Right lobe of liver (tissue), 6 donors: Measurements from ENCODE around the gene FKBP5. TPM values are rescaled to one million over a fixed set of nuclear protein-coding genes. Genes with fewer than 3 reads are reported as not detected.
A peak's percentile ranks its signal among the peaks of the same experiment; 100 is the strongest.

Experiments used
- ATAC-seq, 4 donors: fragments of 200-7000 bp; cut with Tn5 transposase; one replicate each; pipeline ENCODE4 v1.9.1; 2020; ENCODE audit warnings: mild to moderate bottlenecking in 4 of 4, moderate library complexity in 4 of 4
- DNase-seq, 3 donors: peaks; one replicate each; pipeline ENCODE4 v3.0.0-alpha.2; 2020
- H3K27ac ChIP-seq, 3 donors: fragments of 200-600 bp; one replicate each; pipeline ENCODE4 v1.8.0; 2022
- H3K27me3 ChIP-seq, 2 donors: fragments of 200-600 bp; one replicate each; pipeline ENCODE4 v1.8.0; 2022
- H3K36me3 ChIP-seq, 4 donors: fragments of 200-600 bp; sonication (generic) in 1 of 4; one replicate each; pipeline versions ENCODE4 v1.5.1 to v1.8.0; 2017 to 2022; ENCODE audit warnings: control low read depth in 1 of 4
- H3K4me1 ChIP-seq, 4 donors: fragments of 200-600 bp; sonication (generic) in 1 of 4; one replicate each; pipeline versions ENCODE4 v1.5.1 to v1.8.0; 2017 to 2022; ENCODE audit warnings: control low read depth in 1 of 4
- H3K4me3 ChIP-seq, 3 donors: fragments of 200-600 bp; one replicate each; pipeline ENCODE4 v1.8.0; 2022
- H3K9me3 ChIP-seq, 4 donors: fragments of 200-600 bp; sonication (generic) in 1 of 4; one replicate each; pipeline versions ENCODE4 v1.5.1 to v1.8.0; 2017 to 2022; ENCODE audit warnings: control low read depth in 1 of 4
- POLR2A ChIP-seq: fragments of 450-650 bp; IDR thresholded peaks from one replicate; pipeline ENCODE4 v1.6.1; 2017; ENCODE audit warnings: antibody characterized with exemption, mild to moderate bottlenecking
- WGBS: methylation state at CpG from one replicate; pipeline ENCODE4 v1.1.6; 2018; ENCODE audit warnings: low coverage, low lambda C conversion rate; ENCODE audit not compliant: insufficient coverage; ENCODE audit errors: missing lambda C conversion rate; 5-methylcytosine and 5-hydroxymethylcytosine counted together
- intact Hi-C, 2 donors: fragments of 100-400 bp; cut with DNase I; formaldehyde crosslinking; loops; one replicate each; pipeline versions ENCODE4 v1.11.2 to v1.14.1; 2022
- total RNA-seq, 6 experiments: library from RNA; depleted of rRNA in 2 of 6; stranded (reverse); fragments of >200 nt in 2 of 6; fragmentation: NEBNext Ultra II Directional in 3 of 6; extraction: Animal tissue kit (Norgen Biotek cat#: 25700) in 3 of 6; gene quantifications; one replicate each; pipeline versions ENCODE4 v1.1.0 to v1.2.4, GENCODE V29; 2016 to 2023
- TF ChIP-seq, protein P1 (sequence below), 4 donors: fragments of 200-600 bp in 3 of 4; fragments of 450-650 bp in 1 of 4; IDR thresholded peaks; one replicate each; pipeline versions ENCODE4 v1.5.1 to v1.8.0; 2016 to 2022; ENCODE audit warnings: antibody characterized with exemption in 4 of 4, mild to moderate bottlenecking in 2 of 4
- donor health status: DM: no; HTN: yes; CAD: no.
- donor health status: DM: no; HTN: no; CAD: no.
- donor health status: DM: no; HTN: no; CAD: no.
- donor health status: DM: no; HTN: yes; CAD: no.
- donor health status: DM: no; HTN: yes; CAD: no.

FKBP5 gene
- total RNA-seq, 6 experiments from 2014 or later, result 36.1 to 387 (median 111) TPM

DNA sequence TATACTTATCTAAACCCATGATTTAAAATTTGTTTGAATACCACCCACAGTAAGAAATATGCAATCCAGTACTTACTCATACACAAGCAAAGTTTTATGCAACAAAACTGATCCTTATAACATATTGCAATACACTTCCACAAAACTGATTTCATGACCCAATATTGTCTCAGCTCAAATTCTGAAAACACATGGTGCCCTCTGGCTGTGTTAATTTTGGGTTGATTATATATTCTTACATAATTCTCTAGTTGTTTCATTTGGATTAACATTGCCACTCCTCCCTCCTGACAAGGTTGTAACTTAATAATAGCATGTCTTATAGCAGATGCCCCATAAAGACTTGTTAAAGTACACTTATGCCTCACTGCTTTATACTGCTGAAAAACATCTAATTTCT lies 103.1 kb downstream of the FKBP5 start:
- Histone ChIP-seq H3K36me3 (peaks cover 0 to 95% (median 43%) of the 10 kb centered on the region in 4 donors), H3K9me3 (no peaks in the 10 kb centered on the region), H3K27me3 (no peaks in the 10 kb centered on the region), H3K27ac (peak overlapping the region in 1 of 3 donors; percentile 16), H3K4me3 (no peak overlapping the region), H3K4me1 (peaks cover 0 to 29% (median 0%) of the 10 kb centered on the region in 4 donors)
- intact Hi-C loops, result loop anchor here in 1 of 2 donors (10.0 kb wide), 1 partner anchor 149 kb away; the partner anchor contains the start of gene ARMC12
- no peak for ATAC-seq
- TF ChIP-seq, protein P1, sequence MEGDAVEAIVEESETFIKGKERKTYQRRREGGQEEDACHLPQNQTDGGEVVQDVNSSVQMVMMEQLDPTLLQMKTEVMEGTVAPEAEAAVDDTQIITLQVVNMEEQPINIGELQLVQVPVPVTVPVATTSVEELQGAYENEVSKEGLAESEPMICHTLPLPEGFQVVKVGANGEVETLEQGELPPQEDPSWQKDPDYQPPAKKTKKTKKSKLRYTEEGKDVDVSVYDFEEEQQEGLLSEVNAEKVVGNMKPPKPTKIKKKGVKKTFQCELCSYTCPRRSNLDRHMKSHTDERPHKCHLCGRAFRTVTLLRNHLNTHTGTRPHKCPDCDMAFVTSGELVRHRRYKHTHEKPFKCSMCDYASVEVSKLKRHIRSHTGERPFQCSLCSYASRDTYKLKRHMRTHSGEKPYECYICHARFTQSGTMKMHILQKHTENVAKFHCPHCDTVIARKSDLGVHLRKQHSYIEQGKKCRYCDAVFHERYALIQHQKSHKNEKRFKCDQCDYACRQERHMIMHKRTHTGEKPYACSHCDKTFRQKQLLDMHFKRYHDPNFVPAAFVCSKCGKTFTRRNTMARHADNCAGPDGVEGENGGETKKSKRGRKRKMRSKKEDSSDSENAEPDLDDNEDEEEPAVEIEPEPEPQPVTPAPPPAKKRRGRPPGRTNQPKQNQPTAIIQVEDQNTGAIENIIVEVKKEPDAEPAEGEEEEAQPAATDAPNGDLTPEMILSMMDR (IDR thresholded peaks at IDR 0.05), result no peak
- TF ChIP-seq POLR2A, result no peak
- DNase-seq, result no peak

DNA sequence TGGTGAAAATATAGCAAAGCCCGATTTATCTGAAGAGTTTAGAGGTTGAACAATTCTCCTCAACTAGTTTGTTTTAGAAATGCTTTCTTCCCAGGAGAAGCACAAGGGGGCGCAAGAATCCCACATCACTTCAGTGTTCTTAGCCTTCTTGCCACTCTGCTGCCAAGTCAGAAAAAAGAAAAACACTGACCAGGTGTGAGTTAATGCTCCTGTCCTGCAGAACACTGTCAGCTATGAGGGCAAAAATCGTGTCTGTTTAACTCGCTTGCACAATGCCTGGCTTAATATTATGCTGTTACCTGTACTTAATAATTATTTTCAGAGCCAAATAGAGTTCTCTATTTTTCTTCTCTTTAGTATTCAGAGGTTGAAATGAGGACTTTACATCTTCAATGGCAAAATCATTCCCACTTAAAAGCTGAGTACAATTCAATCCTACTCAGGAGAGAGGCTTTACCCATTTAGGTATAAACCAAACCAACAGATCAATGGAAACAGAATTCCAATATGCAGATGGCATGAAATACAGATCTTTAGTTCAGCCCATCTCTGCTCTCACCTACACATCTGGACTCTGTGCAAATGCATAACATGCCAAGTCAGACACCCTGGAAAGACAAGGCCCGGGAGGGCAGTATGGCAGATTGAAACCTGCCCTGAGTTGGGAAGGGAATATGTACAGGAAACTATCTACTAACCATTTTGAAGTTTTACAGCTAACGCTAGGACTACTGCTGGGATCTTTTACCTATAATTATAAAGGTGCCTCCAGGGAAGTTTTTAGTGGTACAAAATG lies 104.6 kb downstream of the FKBP5 start:
- no peaks in the 10 kb centered on the region for H3K27me3 ChIP-seq
- no peak overlapping the region for H3K4me3 ChIP-seq
- H3K4me1 ChIP-seq, result peaks cover 0 to 29% (median 0%) of the 10 kb centered on the region in 4 donors
- intact Hi-C loops, result loop anchor here in 1 of 2 donors (10.0 kb wide), 1 partner anchor 151 kb away; the partner anchor contains the start of gene ARMC12
- TF ChIP-seq POLR2A, result no peak
- TF ChIP-seq, protein P1 (IDR thresholded peaks at IDR 0.05), result peak; percentile 60 to 82 (median 71)
- no peaks in the 10 kb centered on the region for H3K9me3 ChIP-seq
- DNase-seq (peak in 2 of 3 donors; percentile 35 to 67), ATAC-seq (peak; percentile 58 to 97 (median 86))
- peaks cover 0 to 95% (median 44%) of the 10 kb centered on the region in 4 donors for H3K36me3 ChIP-seq
- peak overlapping the region in 2 of 3 donors; percentile 1 to 16 for H3K27ac ChIP-seq
- WGBS, result 11% methylated on average over 6 of the region's 6 CpGs

DNA sequence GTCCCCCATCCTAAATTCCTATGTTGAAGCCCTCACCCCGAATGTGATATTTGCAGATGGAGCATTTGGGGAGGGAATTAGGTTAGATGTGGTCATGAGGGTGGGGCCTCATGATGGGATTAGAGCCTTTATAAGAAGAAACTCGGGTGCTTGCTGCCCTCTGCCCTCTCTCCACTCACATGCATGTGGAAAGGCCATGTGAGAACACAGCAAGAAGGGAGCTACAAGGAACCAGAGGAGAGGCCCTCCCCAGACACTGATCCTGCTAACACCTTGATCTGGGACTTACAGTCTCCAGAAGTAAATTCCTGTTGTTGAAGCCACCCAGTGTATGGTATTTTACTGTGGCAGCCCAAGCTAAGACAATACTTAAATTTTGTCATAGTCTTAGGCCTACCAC lies 106.4 kb downstream of the FKBP5 start:
- intact Hi-C loops, result loop anchor here in 1 of 2 donors (10.0 kb wide), 1 partner anchor 152 kb away; the partner anchor contains the start of gene ARMC12
- Histone ChIP-seq H3K4me1 (peaks cover 0 to 29% (median 0%) of the 10 kb centered on the region in 4 donors), H3K4me3 (no peak overlapping the region), H3K27me3 (no peaks in the 10 kb centered on the region), H3K27ac (no peak overlapping the region), H3K36me3 (peaks cover 0 to 96% (median 50%) of the 10 kb centered on the region in 4 donors), H3K9me3 (no peaks in the 10 kb centered on the region)
- DNase-seq, result no peak
- peak in 1 of 4 donors; percentile 17 for ATAC-seq
- WGBS, result 20% methylated on average over 2 of the region's 2 CpGs
- TF ChIP-seq POLR2A, result no peak
- TF ChIP-seq, protein P1 (IDR thresholded peaks at IDR 0.05), result no peak

DNA sequence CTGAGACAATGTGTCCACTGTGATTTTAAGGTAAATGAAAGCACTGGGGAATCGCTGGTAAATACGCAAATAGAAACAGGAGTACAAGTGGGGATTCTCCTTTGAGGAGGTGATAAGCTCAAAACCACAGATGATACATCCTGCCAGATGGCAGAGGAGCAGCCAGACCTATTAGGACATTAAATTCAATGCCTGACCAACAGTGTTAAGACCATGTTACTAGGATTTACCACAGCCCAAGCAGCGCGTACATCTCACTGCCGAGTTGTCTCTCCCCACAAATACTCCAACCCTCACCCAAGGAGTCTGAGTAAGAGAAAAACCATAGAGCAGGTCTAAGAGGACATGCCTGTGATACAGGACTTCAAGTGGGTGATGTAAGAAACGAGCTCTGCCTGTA lies 107.1 kb downstream of the FKBP5 start:
- H3K9me3 ChIP-seq, result no peaks in the 10 kb centered on the region
- DNase-seq, result no peak
- WGBS, result 84% methylated on average over 6 of the region's 6 CpGs
- TF ChIP-seq, protein P1 (IDR thresholded peaks at IDR 0.05), result no peak
- no peak for TF ChIP-seq POLR2A
- ATAC-seq, result peak in 1 of 4 donors; percentile 3
- H3K4me1 ChIP-seq, result peaks cover 0 to 27% (median 0%) of the 10 kb centered on the region in 4 donors
- intact Hi-C loops, result loop anchor here in 1 of 2 donors (10.0 kb wide), 1 partner anchor 153 kb away; the partner anchor contains the start of gene ARMC12
- H3K4me3 ChIP-seq, result no peak overlapping the region
- H3K27ac ChIP-seq, result no peak overlapping the region
- H3K36me3 ChIP-seq, result peaks cover 0 to 96% (median 51%) of the 10 kb centered on the region in 4 donors
- H3K27me3 ChIP-seq, result no peaks in the 10 kb centered on the region
